Activated naive CD4-positive, alpha-beta T cell treated with anti-CD3 and anti-CD28 coated beads, Interleukin-2, amount 10 ng/mL, durations not matched to agents 7 days and 5 days (primary cell): ENCODE results near the gene PROX1.

Source experiments
- CTCF ChIA-PET: fragments of 350-600 bp; sonication (Branson Sonifier 250); formaldehyde crosslinking; loops from one replicate; lab custom pipeline; 2021; ENCODE audit warnings: antibody characterized with exemption; lab: Charles Lee
- DNase-seq: peaks from one replicate; pipeline ENCODE4 v3.0.0-alpha.2; 2020
- H3K27ac Mint-ChIP-seq: one replicate; pipeline ENCODE4 v1.8.0; 2021; ENCODE audit warnings: mild to moderate bottlenecking, moderate library complexity, mixed read lengths
- H3K27me3 Mint-ChIP-seq: one replicate; pipeline ENCODE4 v1.8.0; 2021; ENCODE audit warnings: mild to moderate bottlenecking, mixed read lengths
- H3K36me3 Mint-ChIP-seq: one replicate; pipeline ENCODE4 v1.8.0; 2021; ENCODE audit warnings: mixed read lengths
- H3K4me1 Mint-ChIP-seq: one replicate; pipeline ENCODE4 v1.8.0; 2021; ENCODE audit warnings: mixed read lengths
- H3K4me3 Mint-ChIP-seq: one replicate; pipeline ENCODE4 v1.8.0; 2021; ENCODE audit warnings: mild to moderate bottlenecking, moderate library complexity, mixed read lengths
- H3K9me3 Mint-ChIP-seq: one replicate; pipeline ENCODE4 v1.8.0; 2021; ENCODE audit warnings: mixed read lengths

PROX1 gene, protein sequence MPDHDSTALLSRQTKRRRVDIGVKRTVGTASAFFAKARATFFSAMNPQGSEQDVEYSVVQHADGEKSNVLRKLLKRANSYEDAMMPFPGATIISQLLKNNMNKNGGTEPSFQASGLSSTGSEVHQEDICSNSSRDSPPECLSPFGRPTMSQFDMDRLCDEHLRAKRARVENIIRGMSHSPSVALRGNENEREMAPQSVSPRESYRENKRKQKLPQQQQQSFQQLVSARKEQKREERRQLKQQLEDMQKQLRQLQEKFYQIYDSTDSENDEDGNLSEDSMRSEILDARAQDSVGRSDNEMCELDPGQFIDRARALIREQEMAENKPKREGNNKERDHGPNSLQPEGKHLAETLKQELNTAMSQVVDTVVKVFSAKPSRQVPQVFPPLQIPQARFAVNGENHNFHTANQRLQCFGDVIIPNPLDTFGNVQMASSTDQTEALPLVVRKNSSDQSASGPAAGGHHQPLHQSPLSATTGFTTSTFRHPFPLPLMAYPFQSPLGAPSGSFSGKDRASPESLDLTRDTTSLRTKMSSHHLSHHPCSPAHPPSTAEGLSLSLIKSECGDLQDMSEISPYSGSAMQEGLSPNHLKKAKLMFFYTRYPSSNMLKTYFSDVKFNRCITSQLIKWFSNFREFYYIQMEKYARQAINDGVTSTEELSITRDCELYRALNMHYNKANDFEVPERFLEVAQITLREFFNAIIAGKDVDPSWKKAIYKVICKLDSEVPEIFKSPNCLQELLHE

GRCh38 chr1:213987927-213988506 is at the start of gene PROX1:
PROX1 (plus strand) TSS chr1:213987973; CDS start chr1:213996536, 8,563 bp downstream.
- DNase-seq = peak; percentile 75
- Mint-ChIP-seq H3K27ac (peak within 1 kb of the TSS; percentile 67), H3K9me3 (no peaks in the 10 kb centered on the region), H3K36me3 (peaks cover 9% of the 10 kb centered on the region), H3K4me3 (peak within 1 kb of the TSS; percentile 82), H3K27me3 (peaks cover 83% of the 10 kb centered on the region), H3K4me1 (peaks cover 47% of the 10 kb centered on the region)
- CTCF ChIA-PET = interaction anchor here (0.8 to 1.5 kb wide), 2 partner anchors 14 to 344 kb away, joined by 3 read pairs; no protein-coding TSS in a partner anchor

DNA sequence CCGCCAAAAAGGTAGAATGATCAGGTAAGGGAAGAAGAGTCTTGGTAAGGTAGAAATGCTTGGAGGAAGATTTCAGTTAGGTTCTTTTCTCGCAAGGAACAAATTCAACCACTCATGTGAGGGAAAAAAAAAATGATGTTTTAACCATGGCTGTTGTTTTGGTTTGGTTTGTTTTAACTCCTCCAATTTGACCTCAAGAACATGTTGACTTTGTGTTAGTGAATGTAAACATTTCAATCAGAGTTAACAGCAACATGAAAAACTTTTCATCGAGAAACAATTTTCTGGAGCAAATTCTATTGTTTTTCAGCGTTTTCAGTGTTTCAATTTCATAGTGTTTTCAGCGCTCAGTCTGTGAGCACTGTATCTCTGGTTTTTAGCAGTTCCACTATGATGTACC is 49.0 kb upstream of the PROX1 start:
- CTCF ChIA-PET = no interaction called here
- no peak for DNase-seq
- no peak overlapping the region for H3K27ac Mint-ChIP-seq
- no peaks in the 10 kb centered on the region for H3K27me3 Mint-ChIP-seq
- H3K36me3 Mint-ChIP-seq = no peaks in the 10 kb centered on the region
- H3K4me3 Mint-ChIP-seq = no peak overlapping the region
- no peaks in the 10 kb centered on the region for H3K4me1 Mint-ChIP-seq
- no peaks in the 10 kb centered on the region for H3K9me3 Mint-ChIP-seq

- H3K9me3 Mint-ChIP-seq = no peaks in the 10 kb centered on the region
- H3K27ac Mint-ChIP-seq = no peak overlapping the region
- H3K36me3 Mint-ChIP-seq = no peaks in the 10 kb centered on the region
- CTCF ChIA-PET = no interaction called here
- H3K4me1 Mint-ChIP-seq = no peaks in the 10 kb centered on the region
- H3K27me3 Mint-ChIP-seq = no peaks in the 10 kb centered on the region
- no peak for DNase-seq
- no peak overlapping the region for H3K4me3 Mint-ChIP-seq
These were observed 47.9 kb upstream of the PROX1 start for GRCh38 chr1:213939888-213940287.

GRCh38 chr1:213940947-213941346 is 46.8 kb upstream of the PROX1 start:
- Mint-ChIP-seq H3K4me3 (no peak overlapping the region), H3K36me3 (no peaks in the 10 kb centered on the region), H3K9me3 (no peaks in the 10 kb centered on the region), H3K4me1 (no peaks in the 10 kb centered on the region), H3K27me3 (no peaks in the 10 kb centered on the region), H3K27ac (no peak overlapping the region)
- CTCF ChIA-PET = no interaction called here
- no peak for DNase-seq

DNA sequence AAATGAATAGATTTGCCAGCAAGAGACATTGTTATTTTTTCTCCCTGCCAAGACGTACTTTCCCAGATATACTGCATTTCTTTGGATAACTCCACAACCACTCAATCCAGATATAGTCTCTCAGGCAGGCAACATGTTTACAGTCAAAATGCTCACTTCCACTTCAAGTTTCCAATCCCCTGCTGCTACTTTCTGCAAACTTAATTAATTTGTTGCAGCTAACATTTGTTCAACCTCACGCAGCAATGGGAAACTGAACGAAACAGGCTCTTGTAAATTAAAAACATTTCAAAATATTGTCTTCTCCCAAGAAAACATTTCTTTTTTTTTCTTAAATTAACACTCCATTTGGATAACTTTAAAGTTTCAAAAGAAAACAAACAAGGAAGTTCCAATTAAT is 45.7 kb upstream of the PROX1 start:
- Mint-ChIP-seq H3K27ac (no peak overlapping the region), H3K9me3 (no peaks in the 10 kb centered on the region), H3K27me3 (no peaks in the 10 kb centered on the region), H3K4me1 (no peaks in the 10 kb centered on the region), H3K36me3 (no peaks in the 10 kb centered on the region), H3K4me3 (no peak overlapping the region)
- CTCF ChIA-PET = no interaction called here
- no peak for DNase-seq

- CTCF ChIA-PET = no interaction called here
- H3K27ac Mint-ChIP-seq = no peak overlapping the region
- H3K27me3 Mint-ChIP-seq = peaks cover 4% of the 10 kb centered on the region
- H3K36me3 Mint-ChIP-seq = no peaks in the 10 kb centered on the region
- H3K4me1 Mint-ChIP-seq = no peaks in the 10 kb centered on the region
- no peak overlapping the region for H3K4me3 Mint-ChIP-seq
- DNase-seq = no peak
- H3K9me3 Mint-ChIP-seq = no peaks in the 10 kb centered on the region
These were observed 40.5 kb upstream of the PROX1 start for GRCh38 chr1:213947200-213947801.

DNA sequence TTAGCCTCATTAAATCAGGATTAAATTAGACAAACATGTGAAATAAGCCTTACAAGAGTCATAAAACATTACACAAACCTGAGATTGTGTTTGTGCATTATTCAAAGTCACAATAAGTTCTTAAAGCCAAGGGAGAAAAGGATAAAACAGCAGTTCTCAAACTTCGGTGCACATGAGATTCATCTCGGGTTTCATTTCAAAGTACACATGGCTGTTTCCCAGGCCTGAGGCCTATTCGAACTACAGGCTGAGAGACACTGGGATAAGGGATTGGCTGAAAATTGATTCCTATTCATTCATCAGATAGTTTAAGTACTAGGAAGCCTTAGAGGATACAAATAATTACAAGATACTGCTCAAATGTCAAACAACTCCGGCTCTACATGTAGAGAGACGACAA is 35.9 kb upstream of the PROX1 start:
- no peaks in the 10 kb centered on the region for H3K4me1 Mint-ChIP-seq
- H3K27ac Mint-ChIP-seq = no peak overlapping the region
- H3K27me3 Mint-ChIP-seq = peaks cover 11% of the 10 kb centered on the region
- no peak overlapping the region for H3K4me3 Mint-ChIP-seq
- no peaks in the 10 kb centered on the region for H3K36me3 Mint-ChIP-seq
- CTCF ChIA-PET = no interaction called here
- no peak for DNase-seq
- no peaks in the 10 kb centered on the region for H3K9me3 Mint-ChIP-seq

DNA sequence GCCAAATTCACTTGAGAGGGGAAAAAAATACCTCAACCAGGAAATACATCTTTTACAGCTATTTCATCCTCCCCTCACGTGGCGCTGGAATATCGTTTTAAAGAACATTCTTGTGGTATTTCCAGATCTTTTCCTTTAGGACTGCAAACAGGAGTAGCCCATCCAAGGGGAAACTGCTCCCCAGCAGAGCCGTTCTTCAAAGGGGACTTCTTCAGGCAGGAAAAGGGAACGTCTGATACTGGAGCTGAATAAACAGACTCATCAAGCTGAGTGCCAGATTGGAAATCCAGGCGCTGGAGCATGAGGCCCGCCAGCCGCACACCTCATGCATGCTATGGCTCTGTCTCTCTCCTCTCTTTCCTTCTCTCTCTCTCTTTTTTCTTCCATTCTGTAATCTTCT is 34.0 kb upstream of the PROX1 start:
- no peak overlapping the region for H3K4me3 Mint-ChIP-seq
- H3K27me3 Mint-ChIP-seq = peaks cover 7% of the 10 kb centered on the region
- DNase-seq = no peak
- H3K9me3 Mint-ChIP-seq = no peaks in the 10 kb centered on the region
- CTCF ChIA-PET = no interaction called here
- H3K4me1 Mint-ChIP-seq = no peaks in the 10 kb centered on the region
- H3K27ac Mint-ChIP-seq = no peak overlapping the region
- H3K36me3 Mint-ChIP-seq = no peaks in the 10 kb centered on the region

GRCh38 chr1:213956295-213956770 is 31.4 kb upstream of the PROX1 start:
- Mint-ChIP-seq H3K27me3 (peaks cover 7% of the 10 kb centered on the region), H3K27ac (no peak overlapping the region), H3K4me1 (no peaks in the 10 kb centered on the region)

DNA sequence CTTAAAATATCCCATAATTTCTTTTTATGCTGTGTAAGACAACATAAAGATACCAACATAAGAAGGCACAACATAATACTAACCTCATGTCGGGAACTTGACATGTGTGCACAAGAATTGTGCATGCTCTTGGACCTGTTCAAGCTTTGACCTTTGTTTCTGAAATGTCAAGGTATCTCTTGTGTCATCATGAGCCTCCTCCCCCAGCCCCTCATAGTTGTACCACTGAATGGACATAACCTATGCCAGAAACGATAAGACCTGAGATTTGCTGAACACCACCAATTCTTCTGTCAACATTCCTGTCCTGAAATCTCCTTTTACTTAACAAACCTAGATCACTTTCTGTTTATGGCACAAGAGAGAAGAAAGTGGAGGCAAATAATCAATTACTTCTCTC is 29.4 kb upstream of the PROX1 start:
- no peaks in the 10 kb centered on the region for H3K9me3 Mint-ChIP-seq
- no peak for DNase-seq
- no peak overlapping the region for H3K27ac Mint-ChIP-seq
- CTCF ChIA-PET = no interaction called here
- no peaks in the 10 kb centered on the region for H3K4me1 Mint-ChIP-seq
- H3K4me3 Mint-ChIP-seq = no peak overlapping the region
- H3K36me3 Mint-ChIP-seq = no peaks in the 10 kb centered on the region
- peaks cover 7% of the 10 kb centered on the region for H3K27me3 Mint-ChIP-seq

More at GRCh38 chr1:213956295-213956770, 31.4 kb upstream of the PROX1 start:
- Mint-ChIP-seq H3K9me3 (no peaks in the 10 kb centered on the region), H3K4me3 (no peak overlapping the region), H3K36me3 (no peaks in the 10 kb centered on the region)
- DNase-seq = no peak
- CTCF ChIA-PET = no interaction called here

DNA sequence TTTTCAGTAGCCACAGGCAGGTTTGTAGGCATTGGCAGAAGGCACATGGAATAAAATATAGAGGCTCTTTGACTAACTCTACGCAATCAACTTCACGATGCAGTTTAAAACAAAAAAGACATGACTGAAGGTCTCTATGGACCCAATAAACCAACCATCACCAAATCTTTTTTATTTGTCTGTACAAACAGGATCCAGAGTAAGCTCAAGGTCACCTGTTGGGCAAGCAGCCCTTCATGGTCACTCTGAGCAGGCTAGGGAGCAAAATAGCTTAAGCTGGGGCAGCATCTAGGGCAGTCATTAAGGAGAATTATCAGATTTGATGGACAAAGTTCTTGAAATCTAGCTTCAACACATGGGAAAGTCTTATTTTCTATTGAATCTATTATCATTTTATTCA is 26.8 kb upstream of the PROX1 start:
- CTCF ChIA-PET = no interaction called here
- DNase-seq = no peak
- H3K4me1 Mint-ChIP-seq = no peaks in the 10 kb centered on the region

GRCh38 chr1:213962508-213962907 is 25.3 kb upstream of the PROX1 start:
- no peak overlapping the region for H3K27ac Mint-ChIP-seq
- H3K4me1 Mint-ChIP-seq = no peaks in the 10 kb centered on the region
- no peaks in the 10 kb centered on the region for H3K27me3 Mint-ChIP-seq
- H3K9me3 Mint-ChIP-seq = no peaks in the 10 kb centered on the region
- CTCF ChIA-PET = no interaction called here
- no peaks in the 10 kb centered on the region for H3K36me3 Mint-ChIP-seq
- no peak overlapping the region for H3K4me3 Mint-ChIP-seq
- DNase-seq = no peak

More for the DNA sequence above, 26.8 kb upstream of the PROX1 start:
- H3K36me3 Mint-ChIP-seq = no peaks in the 10 kb centered on the region
- H3K4me3 Mint-ChIP-seq = no peak overlapping the region
- peaks cover 3% of the 10 kb centered on the region for H3K27me3 Mint-ChIP-seq
- no peaks in the 10 kb centered on the region for H3K9me3 Mint-ChIP-seq
- no peak overlapping the region for H3K27ac Mint-ChIP-seq

DNA sequence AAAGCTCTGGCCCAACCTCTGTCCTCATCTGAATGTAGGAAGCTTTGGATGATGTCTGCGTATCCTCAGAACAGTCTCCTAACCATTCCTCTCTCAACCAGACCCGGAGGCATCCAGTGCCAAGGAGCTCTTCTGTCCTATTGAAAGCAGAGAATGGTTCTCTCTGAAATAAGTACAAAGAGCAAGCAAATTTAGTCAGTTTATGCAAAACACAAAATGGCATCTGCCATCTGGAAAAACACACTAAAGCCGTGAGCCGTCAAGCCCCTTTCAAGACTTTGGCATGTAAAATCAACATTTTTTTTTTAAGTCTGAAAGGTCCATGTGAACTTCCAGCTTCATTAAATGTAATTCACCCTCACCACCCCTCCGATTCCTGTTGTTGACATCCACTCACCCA is 21.7 kb upstream of the PROX1 start:
- no peaks in the 10 kb centered on the region for H3K4me1 Mint-ChIP-seq
- no peaks in the 10 kb centered on the region for H3K27me3 Mint-ChIP-seq
- no peak overlapping the region for H3K4me3 Mint-ChIP-seq
- no peaks in the 10 kb centered on the region for H3K36me3 Mint-ChIP-seq
- DNase-seq = no peak
- H3K27ac Mint-ChIP-seq = no peak overlapping the region
- CTCF ChIA-PET = no interaction called here
- H3K9me3 Mint-ChIP-seq = no peaks in the 10 kb centered on the region

- Mint-ChIP-seq H3K27me3 (no peaks in the 10 kb centered on the region), H3K36me3 (no peaks in the 10 kb centered on the region), H3K27ac (no peak overlapping the region), H3K4me1 (no peaks in the 10 kb centered on the region), H3K4me3 (no peak overlapping the region), H3K9me3 (no peaks in the 10 kb centered on the region)
- CTCF ChIA-PET = no interaction called here
- no peak for DNase-seq
These were observed 19.5 kb upstream of the PROX1 start for GRCh38 chr1:213968146-213968825.
